GM13976 (cell line): Measurements from ENCODE around the gene ANO2.
"Not testable (repeated sequence)": the region's sequence is repeated elsewhere in the genome, so short reads cannot be mapped to it uniquely, and the experiment has no call there.

Source experiments
- DNase-seq: peaks from one replicate; pipeline ENCODE4 v3.0.0; 2012; ENCODE audit warnings: low spot score
- in situ Hi-C: fragments of 300-500 bp; cut with MboI; formaldehyde crosslinking; loops from one replicate; pipeline ENCODE4 v1.12.0; 2022; ENCODE audit warnings: low sequenced_read_pairs, mixed read lengths, inconsistent platforms; ENCODE audit not compliant: unreplicated experiment
- TF ChIP-seq, protein P1 (sequence below): IDR thresholded peaks from 2 replicates; pipeline ENCODE4 v1.5.1; 2012; ENCODE audit warnings: borderline replicate concordance, mild to moderate bottlenecking; ENCODE audit not compliant: insufficient read depth; ENCODE audit errors: extremely low read depth, missing control alignments, control extremely low read depth

ANO2 gene

GRCh38 chr12:5900533-5901205 is 44.4 kb downstream of the ANO2 start:
- TF ChIP-seq, protein P1, sequence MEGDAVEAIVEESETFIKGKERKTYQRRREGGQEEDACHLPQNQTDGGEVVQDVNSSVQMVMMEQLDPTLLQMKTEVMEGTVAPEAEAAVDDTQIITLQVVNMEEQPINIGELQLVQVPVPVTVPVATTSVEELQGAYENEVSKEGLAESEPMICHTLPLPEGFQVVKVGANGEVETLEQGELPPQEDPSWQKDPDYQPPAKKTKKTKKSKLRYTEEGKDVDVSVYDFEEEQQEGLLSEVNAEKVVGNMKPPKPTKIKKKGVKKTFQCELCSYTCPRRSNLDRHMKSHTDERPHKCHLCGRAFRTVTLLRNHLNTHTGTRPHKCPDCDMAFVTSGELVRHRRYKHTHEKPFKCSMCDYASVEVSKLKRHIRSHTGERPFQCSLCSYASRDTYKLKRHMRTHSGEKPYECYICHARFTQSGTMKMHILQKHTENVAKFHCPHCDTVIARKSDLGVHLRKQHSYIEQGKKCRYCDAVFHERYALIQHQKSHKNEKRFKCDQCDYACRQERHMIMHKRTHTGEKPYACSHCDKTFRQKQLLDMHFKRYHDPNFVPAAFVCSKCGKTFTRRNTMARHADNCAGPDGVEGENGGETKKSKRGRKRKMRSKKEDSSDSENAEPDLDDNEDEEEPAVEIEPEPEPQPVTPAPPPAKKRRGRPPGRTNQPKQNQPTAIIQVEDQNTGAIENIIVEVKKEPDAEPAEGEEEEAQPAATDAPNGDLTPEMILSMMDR: no peak
- in situ Hi-C loops: no loop called here
- no peak for DNase-seq

DNA sequence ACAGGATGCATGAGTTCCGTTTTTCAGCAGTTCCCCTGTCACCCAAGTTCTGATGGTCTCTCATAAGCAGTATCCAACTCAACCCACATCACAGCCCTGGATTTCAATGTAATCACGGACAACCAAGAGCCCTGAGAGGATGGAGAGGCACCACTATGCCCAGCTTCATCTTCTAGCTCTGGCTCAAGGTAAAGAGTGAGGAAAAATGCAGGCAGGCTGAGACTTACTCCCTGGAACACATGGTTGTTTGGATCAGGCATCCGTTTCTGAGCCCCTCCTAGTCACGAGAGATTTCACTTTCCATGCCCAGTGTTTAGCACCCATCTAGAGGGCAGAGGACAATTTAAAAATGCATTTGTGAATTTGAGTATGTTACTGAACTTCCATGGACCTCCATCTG is 45.0 kb downstream of the ANO2 start:
- in situ Hi-C loops: no loop called here
- TF ChIP-seq, protein P1: no peak

GRCh38 chr12:5899675-5900074 is 45.4 kb downstream of the ANO2 start:
- no peak for DNase-seq
- in situ Hi-C loops: no loop called here
- TF ChIP-seq, protein P1: no peak

More for the DNA sequence above, 45.0 kb downstream of the ANO2 start:
- DNase-seq: no peak

DNA sequence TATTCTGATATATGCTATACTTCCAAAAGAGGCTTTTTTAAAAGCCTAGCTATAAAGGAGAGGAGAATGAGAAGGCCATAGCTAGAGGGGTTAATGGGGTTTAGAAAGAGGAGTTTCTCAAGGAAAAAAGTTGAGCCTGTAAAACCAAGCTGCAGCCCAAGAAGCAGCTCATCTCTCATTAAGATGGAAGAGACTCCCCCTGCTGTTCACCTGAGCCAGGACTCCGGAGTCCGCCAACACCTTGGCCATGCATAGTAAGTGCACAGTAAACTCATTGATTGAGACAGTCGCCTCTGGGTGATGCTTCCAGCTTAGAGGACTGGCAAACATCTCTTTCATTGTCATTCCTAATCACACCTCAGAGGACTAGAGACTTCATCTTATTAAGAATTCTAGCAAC is 46.2 kb downstream of the ANO2 start:
- TF ChIP-seq, protein P1: no peak
- no peak for DNase-seq
- in situ Hi-C loops: no loop called here

GRCh38 chr12:5889381-5890047 is 55.5 kb downstream of the ANO2 start:
- in situ Hi-C loops: no loop called here
- DNase-seq: no peak
- TF ChIP-seq, protein P1: no peak

DNA sequence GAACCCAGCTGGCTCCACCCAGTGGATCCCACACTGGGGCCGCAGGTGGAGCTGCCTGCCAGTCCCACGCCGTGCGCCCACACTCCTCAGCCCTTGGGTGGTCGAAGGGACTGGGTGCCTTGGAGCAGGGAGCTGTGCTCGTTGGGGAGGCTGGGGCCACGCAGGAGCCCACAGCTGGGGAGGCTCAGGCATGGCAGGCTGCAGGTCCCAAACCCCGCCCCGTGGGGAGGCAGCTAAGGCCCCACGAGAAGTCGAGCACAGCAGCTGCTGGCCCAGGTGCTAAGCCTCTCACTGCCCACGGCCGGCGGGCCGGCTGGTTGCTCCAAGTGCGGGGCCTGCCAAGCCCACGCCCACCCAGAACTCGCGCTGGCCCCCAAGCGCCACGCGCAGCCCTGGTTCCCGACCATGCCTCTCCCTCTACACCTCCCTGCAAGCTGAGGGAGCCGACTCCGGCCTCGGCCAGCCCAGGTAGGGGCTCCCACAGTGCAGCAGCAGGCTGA is 56.2 kb downstream of the ANO2 start:
- TF ChIP-seq, protein P1: no peak
- no peak for DNase-seq

DNA sequence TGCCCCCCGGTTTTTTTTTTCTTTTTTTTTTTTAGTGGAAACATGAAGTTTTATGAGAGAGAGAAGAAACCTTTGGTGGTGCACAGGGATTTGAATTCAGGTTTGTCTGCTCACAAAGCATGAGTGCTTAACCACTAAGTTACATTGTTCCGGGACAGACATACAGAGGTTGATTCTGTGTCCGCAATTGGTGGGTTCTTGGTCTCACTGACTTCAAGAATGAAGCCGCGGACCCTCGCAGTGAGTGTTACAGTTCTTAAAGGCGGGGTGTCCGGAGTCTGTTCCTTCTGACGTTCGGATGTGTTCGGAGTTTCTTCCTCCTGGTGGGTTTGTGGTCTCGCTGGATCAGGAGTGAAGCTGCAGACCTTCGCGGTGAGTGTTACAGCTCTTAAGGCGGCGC is 57.2 kb downstream of the ANO2 start:
- DNase-seq, in situ Hi-C loops: not testable (repeated sequence)

More for the DNA sequence above, 56.2 kb downstream of the ANO2 start:
- in situ Hi-C loops: no loop called here
